Inflammatory macrophage treated with lipopolysaccharide for 4 hours (primary cell): ENCODE data around the gene HMX3.

Experiments used
- DNase-seq: peaks from one replicate; pipeline ENCODE4 v3.0.0-alpha.2; 2020

HMX3 gene

DNA sequence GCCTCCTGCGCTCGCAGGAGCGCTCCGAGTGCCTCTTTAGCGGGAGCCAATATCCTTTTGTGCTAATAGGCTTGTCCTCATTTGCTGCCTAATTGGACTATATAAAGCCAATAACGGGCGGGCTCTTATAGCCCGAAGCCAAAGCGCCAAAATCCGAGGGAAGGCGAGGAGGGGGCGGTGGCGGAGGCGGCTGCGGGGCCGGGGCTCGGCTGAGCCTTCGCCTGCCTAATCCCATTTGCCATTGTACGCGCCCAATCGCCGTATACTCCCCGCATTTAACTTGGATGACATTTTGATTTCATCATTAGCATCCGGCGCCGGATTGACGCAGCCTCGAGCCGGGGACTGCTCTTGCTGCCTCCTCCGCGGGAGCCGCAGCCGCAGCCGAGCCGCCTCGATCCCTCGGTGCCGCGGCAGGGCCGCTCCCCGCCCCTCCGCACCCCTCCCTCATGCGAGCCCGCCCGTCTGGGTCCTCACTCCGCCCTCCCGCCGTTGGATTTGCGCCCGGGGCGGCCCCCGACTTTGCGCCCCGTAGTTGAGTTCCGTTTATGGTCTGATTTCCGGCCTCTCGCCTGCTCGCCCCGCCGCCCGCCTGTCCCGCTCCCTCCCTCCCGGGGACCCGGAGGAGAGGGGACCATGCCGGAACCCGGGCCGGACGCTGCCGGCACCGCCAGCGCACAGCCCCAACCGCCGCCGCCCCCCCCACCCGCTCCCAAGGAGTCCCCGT is at the start of gene HMX3:
Gene HMX3 (plus strand): TSS at position 556 of the 727 bp plus-strand sequence. CDS start 81 bp downstream, at position 637.
- peak; percentile 36 for DNase-seq

GRCh38 chr10:123086281-123086680 is 49.5 kb upstream of the HMX3 start:
- no peak for DNase-seq

DNA sequence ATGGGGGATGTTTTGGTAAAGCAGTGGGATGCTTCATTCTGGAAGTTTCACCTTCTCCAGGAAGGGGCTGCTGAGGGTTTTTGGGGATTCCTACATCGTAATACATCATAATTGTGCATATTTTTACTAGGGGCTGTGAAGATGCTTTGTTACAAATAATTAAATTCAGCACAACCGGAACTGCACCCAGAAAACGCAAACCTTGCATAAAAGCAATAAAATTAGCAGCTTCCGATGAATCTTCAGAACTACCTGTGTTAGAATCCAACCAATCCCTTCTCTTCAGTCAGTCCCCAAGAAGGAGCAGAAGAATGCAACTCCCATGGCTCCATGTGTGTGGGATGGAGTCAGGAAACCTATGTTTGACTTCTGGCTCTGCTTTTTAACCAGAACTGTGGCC is 48.4 kb upstream of the HMX3 start:
- no peak for DNase-seq

GRCh38 chr10:123087786-123088185 is 48.0 kb upstream of the HMX3 start:
- no peak for DNase-seq

GRCh38 chr10:123092635-123093414 is 42.9 kb upstream of the HMX3 start:
- no peak for DNase-seq

DNA sequence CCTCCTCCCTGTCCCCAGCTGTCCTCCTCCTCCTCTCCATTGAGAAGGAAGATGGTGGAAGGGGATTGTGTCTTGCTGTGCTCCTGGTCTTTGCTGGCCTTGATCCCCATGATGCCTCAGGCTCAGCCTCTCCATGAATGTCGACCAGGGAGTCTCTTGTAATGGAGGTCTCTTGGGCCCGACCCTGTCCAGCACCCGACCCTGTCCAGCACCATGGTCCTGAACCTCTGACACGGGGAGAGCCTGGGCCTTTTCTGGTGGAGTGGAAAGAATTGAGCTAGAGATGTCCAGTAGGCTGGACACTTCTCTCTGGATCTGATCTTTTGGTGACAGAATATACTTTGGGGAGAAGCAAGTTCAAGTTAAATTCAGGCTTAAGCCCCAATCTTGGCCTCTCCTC is 42.3 kb upstream of the HMX3 start:
- DNase-seq = no peak

- no peak for DNase-seq
Observed at GRCh38 chr10:123096452-123096851, 39.3 kb upstream of the HMX3 start.

- no peak for DNase-seq
Observed at GRCh38 chr10:123097039-123097438, 38.7 kb upstream of the HMX3 start.

DNA sequence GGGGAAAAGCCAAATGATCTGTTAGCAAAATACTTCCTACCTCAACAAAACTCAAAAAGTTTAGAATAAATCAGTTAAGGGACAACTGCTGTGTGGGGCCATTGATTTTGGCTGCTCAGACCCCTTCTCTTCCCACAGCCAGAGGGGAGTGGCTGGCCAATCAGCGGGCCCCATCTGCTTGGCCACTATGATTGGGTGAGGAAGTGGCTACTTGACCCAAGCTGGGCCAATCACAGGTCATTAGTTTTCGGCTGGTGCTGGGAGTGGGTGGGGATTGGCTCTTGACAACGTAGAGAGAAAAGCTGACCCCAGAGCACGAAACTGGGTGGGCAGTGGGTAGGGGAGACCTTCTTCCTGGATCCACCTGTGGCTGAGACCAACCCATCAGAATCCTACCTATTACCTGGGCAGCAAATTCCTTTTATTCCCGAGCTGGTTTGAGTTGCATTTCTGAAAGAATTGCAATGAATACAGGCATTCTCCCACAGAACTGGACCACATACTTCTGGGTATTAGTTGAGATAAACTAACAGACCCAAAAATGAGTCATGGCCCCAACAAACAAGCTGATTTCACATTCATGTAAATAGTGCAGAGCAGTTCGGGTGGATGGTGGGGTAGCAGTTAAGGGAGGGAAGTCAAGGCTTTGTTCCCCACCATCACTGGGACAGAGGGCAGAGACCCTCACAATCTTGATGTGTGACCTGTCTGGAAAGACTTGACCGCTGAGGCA is 35.6 kb upstream of the HMX3 start:
- no peak for DNase-seq

GRCh38 chr10:123101872-123102271 is 33.9 kb upstream of the HMX3 start:
- no peak for DNase-seq

GRCh38 chr10:123102673-123103072 is 33.1 kb upstream of the HMX3 start:
- DNase-seq = no peak

DNA sequence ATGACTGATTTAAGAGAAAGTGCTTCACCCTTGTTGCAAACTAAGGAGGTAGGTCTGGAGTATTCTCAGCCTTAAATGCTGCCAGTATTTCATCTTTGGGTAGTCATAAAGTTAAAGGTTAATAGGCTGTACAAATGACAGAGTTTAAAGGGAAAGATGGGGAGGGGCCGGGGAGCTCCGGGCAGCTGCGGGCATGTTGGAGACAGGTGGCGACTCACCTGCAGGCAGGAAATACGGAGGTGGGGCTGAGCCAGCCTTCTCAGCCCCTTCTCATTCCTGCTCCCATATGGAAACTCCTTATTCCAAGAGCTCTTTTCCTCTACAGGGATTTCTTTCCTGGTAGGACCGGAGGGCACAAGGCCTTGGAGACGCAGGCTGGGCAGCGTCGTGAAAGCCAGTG is 31.8 kb upstream of the HMX3 start:
- no peak for DNase-seq

DNA sequence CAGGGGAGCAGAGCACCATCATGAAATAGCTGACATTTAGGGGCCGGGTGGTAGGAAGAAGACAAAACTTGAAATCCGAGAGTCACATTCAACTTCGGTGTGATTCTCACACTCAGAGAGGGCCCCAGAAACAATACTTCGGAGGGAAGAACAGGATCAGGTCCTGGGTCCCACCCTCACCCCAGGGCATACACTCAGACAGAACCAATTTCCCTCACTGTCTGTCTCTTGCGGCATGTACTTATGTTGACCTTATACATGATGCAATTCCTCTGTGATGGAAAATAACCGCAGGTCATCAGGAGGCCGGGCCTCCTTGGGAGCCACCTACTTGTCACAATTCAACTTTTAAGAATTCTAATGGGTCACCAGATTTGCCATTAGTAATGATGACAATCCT is 26.3 kb upstream of the HMX3 start:
- DNase-seq = no peak

- DNase-seq = no peak
Observed at GRCh38 chr10:123117644-123118417, 17.9 kb upstream of the HMX3 start.

GRCh38 chr10:123119081-123119480 is 16.7 kb upstream of the HMX3 start:
- DNase-seq = no peak

DNA sequence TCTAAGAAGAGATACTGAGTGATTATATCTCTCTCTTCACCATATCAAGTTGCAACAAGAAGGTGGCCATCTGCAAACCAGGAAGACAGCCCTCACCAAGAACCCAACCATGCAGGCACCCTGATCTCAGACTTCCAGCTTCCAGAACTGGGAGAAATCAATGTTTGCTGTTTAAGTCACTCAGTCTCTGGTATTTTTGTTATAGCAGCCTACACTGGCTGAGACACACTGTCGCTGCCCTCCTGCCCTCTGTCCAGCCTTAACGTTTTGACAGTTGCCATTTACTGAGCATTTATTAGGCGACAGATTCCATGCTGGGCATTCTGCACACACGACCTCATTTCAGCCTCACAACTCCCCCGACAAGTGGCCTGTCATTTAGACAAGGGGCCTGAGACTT is 9.5 kb upstream of the HMX3 start:
- no peak for DNase-seq

DNA sequence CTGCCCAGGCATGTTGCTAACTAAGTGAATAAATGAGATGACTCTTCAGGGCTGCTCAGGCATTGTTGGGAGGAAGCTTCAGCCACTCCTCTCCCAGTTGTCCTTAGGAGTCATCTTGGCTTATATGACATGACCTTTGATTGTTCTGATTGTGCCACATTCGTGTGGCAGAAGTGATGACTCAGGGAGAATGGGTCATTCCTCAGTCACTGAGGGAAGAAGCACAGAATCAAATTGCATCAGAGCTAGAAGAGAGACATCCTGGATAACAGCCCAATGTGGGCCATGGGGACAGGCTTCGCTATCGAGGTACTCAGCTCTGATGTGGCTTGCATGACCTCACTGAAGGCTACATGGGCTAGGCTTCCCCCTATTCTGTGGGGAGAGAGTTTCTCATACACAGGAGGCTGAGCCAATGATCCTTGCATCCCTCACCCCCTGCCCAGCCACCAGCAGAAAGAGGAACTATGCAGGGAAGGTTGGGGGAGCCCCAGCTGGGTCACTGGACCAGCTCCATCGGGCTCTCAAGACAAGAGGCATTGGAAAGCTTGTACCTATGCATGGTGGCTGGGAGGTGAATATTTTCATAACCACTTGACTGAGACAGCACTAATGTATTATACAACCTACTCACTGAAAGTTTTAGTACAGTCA is 6.0 kb upstream of the HMX3 start:
- peak; percentile 63 for DNase-seq

GRCh38 chr10:123132576-123133477 is 2.9 kb upstream of the HMX3 start:
- peak; percentile 77 for DNase-seq

- DNase-seq = no peak
Observed at GRCh38 chr10:123133541-123134342, 2.0 kb upstream of the HMX3 start.

- DNase-seq = no peak
Observed at GRCh38 chr10:123134343-123134914, 1.3 kb upstream of the HMX3 start.
